ENCODE results near the gene PTTG1.

The PTTG1 gene

DNA sequence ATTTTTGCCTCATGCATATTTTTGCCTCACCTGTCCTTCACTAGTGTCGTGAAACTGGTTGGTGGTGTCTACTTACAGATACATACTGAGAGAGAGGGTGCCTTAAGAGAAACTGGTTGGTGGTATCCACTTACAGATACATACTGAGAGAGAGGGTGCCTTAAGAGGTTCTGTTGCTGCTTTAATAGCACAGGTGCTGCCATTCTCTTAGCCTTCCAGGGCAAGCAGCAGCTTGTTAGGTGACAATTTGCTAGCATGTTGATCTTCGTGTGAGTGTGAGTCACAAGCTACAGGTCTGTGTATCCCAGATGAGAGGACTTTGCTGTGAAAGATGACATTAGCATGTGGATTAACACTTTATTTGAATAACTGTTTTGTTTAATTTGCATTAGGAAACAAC lies 1.4 kb downstream of the PTTG1 start:
- Histone ChIP-seq H3K4me1 (ENCODE audit: insufficient read depth, low read length) (peaks cover 64% of the 10 kb centered on the region), H3K9ac (ENCODE audit: low read depth, low read length) (peak overlapping the region; percentile 82), H4K20me1 (ENCODE audit: insufficient read depth, low read length) (peaks cover 5% of the 10 kb centered on the region; the same call in 1 of the 2 replicates), H3K4me3 (ENCODE audit: low read depth in 1 of 2, low read length in 2 of 2) (peak overlapping the region; percentile 41 to 78; a peak in 3 of 4 replicates), H3K36me3 (ENCODE audit: insufficient read depth, low read length) (peaks cover 47% of the 10 kb centered on the region), H3K27ac (ENCODE audit: low read length) (peak overlapping the region; percentile 89), H3K9me3 (ENCODE audit: insufficient read depth, low read length, severe bottlenecking) (no peaks in the 10 kb centered on the region), H3K27me3 (ENCODE audit: insufficient read depth, low read length, poor library complexity) (no peaks in the 10 kb centered on the region), H2AFZ (ENCODE audit: low read depth, low read length) (no peak overlapping the region), H3K79me2 (ENCODE audit: insufficient read depth, low read length) (peaks cover 59% of the 10 kb centered on the region), H3K4me2 (ENCODE audit: insufficient read depth, low read length) (peak overlapping the region; percentile 78)
- ATAC-seq (ENCODE audit: insufficient read depth, low read depth) = no peak
- DNase-seq = no peak
- no peak for TF ChIP-seq EZH2 (IDR thresholded peaks at IDR 0.05; ENCODE audit: borderline replicate concordance, low read depth, low read length, severe bottlenecking)

DNA sequence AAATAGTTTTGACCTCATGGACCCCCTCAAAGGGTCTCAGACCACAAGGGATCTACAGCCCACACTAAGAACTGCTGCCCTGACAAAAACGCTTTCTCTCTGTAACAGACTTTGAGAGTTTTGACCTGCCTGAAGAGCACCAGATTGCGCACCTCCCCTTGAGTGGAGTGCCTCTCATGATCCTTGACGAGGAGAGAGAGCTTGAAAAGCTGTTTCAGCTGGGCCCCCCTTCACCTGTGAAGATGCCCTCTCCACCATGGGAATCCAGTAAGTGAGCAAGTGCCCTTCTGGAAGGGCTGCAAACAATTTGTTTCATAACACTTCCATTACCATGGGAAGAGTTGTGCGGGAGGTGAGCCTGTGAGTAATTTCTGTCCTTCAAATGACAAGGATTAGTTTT lies 6.0 kb downstream of the PTTG1 start:
- H3K36me3 ChIP-seq (ENCODE audit: insufficient read depth, low read length) = peaks cover 68% of the 10 kb centered on the region

DNA sequence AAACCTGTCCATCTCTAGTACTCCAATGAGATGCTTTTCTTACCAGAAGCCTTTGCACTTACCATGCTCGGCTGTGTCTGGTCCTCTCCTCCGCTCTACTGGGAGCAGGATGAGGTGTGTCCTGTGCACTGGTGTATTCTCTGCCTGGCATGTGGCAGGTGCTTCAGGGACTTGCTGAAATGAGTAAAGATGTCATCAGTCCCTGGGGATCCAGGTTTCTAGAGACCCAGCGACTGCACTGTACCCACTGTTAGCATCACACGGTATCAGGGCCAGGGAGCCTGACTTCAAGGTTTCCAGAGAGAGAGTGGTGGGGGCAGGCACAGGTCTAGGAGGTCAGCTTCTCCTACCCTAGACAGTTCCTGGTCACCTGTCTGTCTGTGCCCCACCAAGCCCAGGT lies 10.5 kb downstream of the PTTG1 start:
- Histone ChIP-seq H3K27me3 (ENCODE audit: insufficient read depth, low read length, poor library complexity) (no peaks in the 10 kb centered on the region), H3K9me3 (ENCODE audit: insufficient read depth, low read length, severe bottlenecking) (no peaks in the 10 kb centered on the region), H3K4me3 (ENCODE audit: low read depth in 1 of 2, low read length in 2 of 2) (no peak overlapping the region), H3K4me1 (ENCODE audit: insufficient read depth, low read length) (no peaks in the 10 kb centered on the region), H3K9ac (ENCODE audit: low read depth, low read length) (no peak overlapping the region), H4K20me1 (ENCODE audit: insufficient read depth, low read length) (no peaks in the 10 kb centered on the region), H3K79me2 (ENCODE audit: insufficient read depth, low read length) (no peaks in the 10 kb centered on the region), H3K27ac (ENCODE audit: low read length) (no peak overlapping the region), H3K4me2 (ENCODE audit: insufficient read depth, low read length) (no peak overlapping the region), H2AFZ (ENCODE audit: low read depth, low read length) (no peak overlapping the region), H3K36me3 (ENCODE audit: insufficient read depth, low read length) (peaks cover 29% of the 10 kb centered on the region)
- no peak for DNase-seq
- TF ChIP-seq EZH2 (IDR thresholded peaks at IDR 0.05; ENCODE audit: borderline replicate concordance, low read depth, low read length, severe bottlenecking) = no peak
- TF ChIP-seq, protein P1, sequence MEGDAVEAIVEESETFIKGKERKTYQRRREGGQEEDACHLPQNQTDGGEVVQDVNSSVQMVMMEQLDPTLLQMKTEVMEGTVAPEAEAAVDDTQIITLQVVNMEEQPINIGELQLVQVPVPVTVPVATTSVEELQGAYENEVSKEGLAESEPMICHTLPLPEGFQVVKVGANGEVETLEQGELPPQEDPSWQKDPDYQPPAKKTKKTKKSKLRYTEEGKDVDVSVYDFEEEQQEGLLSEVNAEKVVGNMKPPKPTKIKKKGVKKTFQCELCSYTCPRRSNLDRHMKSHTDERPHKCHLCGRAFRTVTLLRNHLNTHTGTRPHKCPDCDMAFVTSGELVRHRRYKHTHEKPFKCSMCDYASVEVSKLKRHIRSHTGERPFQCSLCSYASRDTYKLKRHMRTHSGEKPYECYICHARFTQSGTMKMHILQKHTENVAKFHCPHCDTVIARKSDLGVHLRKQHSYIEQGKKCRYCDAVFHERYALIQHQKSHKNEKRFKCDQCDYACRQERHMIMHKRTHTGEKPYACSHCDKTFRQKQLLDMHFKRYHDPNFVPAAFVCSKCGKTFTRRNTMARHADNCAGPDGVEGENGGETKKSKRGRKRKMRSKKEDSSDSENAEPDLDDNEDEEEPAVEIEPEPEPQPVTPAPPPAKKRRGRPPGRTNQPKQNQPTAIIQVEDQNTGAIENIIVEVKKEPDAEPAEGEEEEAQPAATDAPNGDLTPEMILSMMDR (IDR thresholded peaks at IDR 0.05; ENCODE audit: borderline replicate concordance, extremely low read depth, low read length, poor library complexity, severe bottlenecking) = no peak
- 0 out of 3 replicates have a peak, but pooled peaks have one; percentile 34 for ATAC-seq (ENCODE audit: insufficient read depth, low read depth)

More for the DNA sequence above, 6.0 kb downstream of the PTTG1 start:
- no peak for TF ChIP-seq EZH2 (IDR thresholded peaks at IDR 0.05; ENCODE audit: borderline replicate concordance, low read depth, low read length, severe bottlenecking)
- TF ChIP-seq, protein P1 (IDR thresholded peaks at IDR 0.05; ENCODE audit: borderline replicate concordance, extremely low read depth, low read length, poor library complexity, severe bottlenecking) = no peak
- H3K9me3 ChIP-seq (ENCODE audit: insufficient read depth, low read length, severe bottlenecking) = no peaks in the 10 kb centered on the region
- peaks cover 37% of the 10 kb centered on the region for H3K79me2 ChIP-seq (ENCODE audit: insufficient read depth, low read length)
- no peak overlapping the region for H3K4me2 ChIP-seq (ENCODE audit: insufficient read depth, low read length)
- no peak overlapping the region for H2AFZ ChIP-seq (ENCODE audit: low read depth, low read length)
- H3K9ac ChIP-seq (ENCODE audit: low read depth, low read length) = no peak overlapping the region
- no peak for DNase-seq
- peaks cover 39% of the 10 kb centered on the region for H3K4me1 ChIP-seq (ENCODE audit: insufficient read depth, low read length)
- H4K20me1 ChIP-seq (ENCODE audit: insufficient read depth, low read length) = peaks cover 5% of the 10 kb centered on the region; the same call in 1 of the 2 replicates
- H3K27me3 ChIP-seq (ENCODE audit: insufficient read depth, low read length, poor library complexity) = no peaks in the 10 kb centered on the region
- no peak overlapping the region for H3K4me3 ChIP-seq (ENCODE audit: low read depth in 1 of 2, low read length in 2 of 2)
- H3K27ac ChIP-seq (ENCODE audit: low read length) = no peak overlapping the region
- ATAC-seq (ENCODE audit: insufficient read depth, low read depth) = no peak

DNA sequence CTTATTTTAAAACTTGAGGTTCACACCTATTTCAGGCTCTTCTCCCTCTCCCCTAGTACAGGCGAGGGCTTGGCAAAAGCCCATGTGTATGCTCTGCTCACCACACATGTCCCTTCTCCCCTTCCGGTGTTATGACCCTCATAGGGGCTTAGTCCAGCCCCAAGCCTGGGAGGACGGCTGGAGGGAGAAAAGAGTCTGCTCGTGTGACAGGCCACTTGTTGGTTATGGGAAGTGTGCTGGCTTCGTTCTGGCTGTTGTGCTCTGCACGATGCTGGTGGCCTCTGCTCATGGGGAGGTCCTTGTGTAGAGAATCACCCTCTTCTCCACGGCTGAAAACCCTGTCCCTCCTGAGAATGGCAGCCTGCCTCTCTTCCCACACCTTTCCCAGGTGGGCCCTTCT lies 11.1 kb downstream of the PTTG1 start:
- TF ChIP-seq, protein P1 (IDR thresholded peaks at IDR 0.05; ENCODE audit: borderline replicate concordance, extremely low read depth, low read length, poor library complexity, severe bottlenecking) = no peak
- no peak for TF ChIP-seq EZH2 (IDR thresholded peaks at IDR 0.05; ENCODE audit: borderline replicate concordance, low read depth, low read length, severe bottlenecking)
- H3K4me1 ChIP-seq (ENCODE audit: insufficient read depth, low read length) = no peaks in the 10 kb centered on the region
- no peaks in the 10 kb centered on the region for H4K20me1 ChIP-seq (ENCODE audit: insufficient read depth, low read length)
- no peak overlapping the region for H3K27ac ChIP-seq (ENCODE audit: low read length)
- H3K27me3 ChIP-seq (ENCODE audit: insufficient read depth, low read length, poor library complexity) = no peaks in the 10 kb centered on the region
- ATAC-seq (ENCODE audit: insufficient read depth, low read depth) (no peak), DNase-seq (no peak)
- no peak overlapping the region for H3K4me2 ChIP-seq (ENCODE audit: insufficient read depth, low read length)
- no peaks in the 10 kb centered on the region for H3K9me3 ChIP-seq (ENCODE audit: insufficient read depth, low read length, severe bottlenecking)
- H3K4me3 ChIP-seq (ENCODE audit: low read depth in 1 of 2, low read length in 2 of 2) = no peak overlapping the region
- H2AFZ ChIP-seq (ENCODE audit: low read depth, low read length) = no peak overlapping the region
- H3K36me3 ChIP-seq (ENCODE audit: insufficient read depth, low read length) = peaks cover 23% of the 10 kb centered on the region; the same call in 1 of the 2 replicates
- H3K79me2 ChIP-seq (ENCODE audit: insufficient read depth, low read length) = no peaks in the 10 kb centered on the region
- H3K9ac ChIP-seq (ENCODE audit: low read depth, low read length) = no peak overlapping the region

All from DND-41 (cell line).